Stimulated activated CD8-positive, alpha-beta memory T cell treated with anti-CD3 and anti-CD28 coated beads, Interleukin-12 subunit alpha, Interleukin-12 subunit beta, amount 100 ng/mL, for 4 hours (primary cell): ENCODE measurements around the gene SUGP2.
"Not testable (repeated sequence)": the region's sequence is repeated elsewhere in the genome, so short reads cannot be mapped to it uniquely, and the experiment has no call there.

ENCODE experiments used
- DNase-seq: peaks from one replicate; pipeline ENCODE4 v3.0.0-alpha.2; 2020; ENCODE audit warnings: low read depth

Gene SUGP2

DNA sequence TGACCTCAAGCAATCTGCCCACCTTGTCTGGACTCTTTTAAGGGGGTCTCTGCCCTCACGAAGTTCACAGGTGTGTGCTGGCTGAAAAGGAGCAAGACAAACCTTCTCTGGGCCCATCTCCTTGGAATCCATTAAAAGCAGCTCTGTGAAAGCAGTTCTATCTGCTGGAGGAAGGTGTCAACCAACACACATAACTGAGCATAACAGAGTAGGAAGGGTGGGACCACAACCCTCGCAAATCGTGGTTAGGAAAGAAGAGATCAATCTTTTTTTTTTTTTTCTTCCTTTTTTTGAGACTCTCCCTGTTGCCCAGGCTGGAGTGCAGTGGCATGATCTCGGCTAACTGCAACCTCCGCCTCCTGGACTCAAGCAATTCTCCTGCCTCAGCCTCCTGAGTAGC lies 1.4 kb downstream of the SUGP2 start:
- DNase-seq: no peak

DNA sequence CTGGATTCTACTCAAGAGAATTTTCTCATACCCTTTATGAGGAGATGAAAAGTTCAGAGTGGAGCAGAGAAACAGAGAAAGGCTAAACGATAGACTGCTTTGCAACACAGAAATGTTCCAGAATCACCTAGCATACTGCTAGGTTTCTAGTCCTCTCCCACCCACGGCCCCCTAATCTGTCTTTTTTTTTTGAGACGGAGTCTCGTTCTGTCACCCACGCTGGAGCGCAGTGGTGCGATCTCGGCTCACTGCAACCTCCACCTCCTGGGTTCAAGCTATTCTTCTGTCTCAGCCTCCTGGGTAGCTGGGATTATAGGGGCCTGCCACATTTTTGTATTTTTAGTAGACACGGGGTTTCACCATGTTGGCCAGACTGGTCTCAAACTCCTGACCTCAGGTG lies 4.8 kb downstream of the SUGP2 start:
- DNase-seq: no peak

DNA sequence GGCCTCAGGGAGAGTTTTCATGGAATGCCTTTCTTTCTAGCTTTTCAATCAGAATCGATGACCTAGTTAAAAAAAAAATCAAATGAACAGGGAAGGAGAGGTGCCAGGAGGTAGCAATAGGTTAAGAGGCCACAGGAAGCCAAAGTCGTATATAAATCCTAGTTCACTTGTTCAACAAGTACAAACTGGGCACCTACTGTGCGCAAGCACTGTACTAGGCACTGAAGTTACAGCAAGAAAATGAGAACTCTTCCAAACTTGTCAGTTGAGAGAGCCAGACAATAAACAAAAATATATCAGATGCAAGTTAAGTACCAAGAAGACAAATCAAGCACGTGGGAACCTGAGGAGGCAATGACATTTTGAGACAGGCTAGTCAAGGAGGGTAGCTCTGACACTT lies 6.1 kb downstream of the SUGP2 start:
- no peak for DNase-seq

DNA sequence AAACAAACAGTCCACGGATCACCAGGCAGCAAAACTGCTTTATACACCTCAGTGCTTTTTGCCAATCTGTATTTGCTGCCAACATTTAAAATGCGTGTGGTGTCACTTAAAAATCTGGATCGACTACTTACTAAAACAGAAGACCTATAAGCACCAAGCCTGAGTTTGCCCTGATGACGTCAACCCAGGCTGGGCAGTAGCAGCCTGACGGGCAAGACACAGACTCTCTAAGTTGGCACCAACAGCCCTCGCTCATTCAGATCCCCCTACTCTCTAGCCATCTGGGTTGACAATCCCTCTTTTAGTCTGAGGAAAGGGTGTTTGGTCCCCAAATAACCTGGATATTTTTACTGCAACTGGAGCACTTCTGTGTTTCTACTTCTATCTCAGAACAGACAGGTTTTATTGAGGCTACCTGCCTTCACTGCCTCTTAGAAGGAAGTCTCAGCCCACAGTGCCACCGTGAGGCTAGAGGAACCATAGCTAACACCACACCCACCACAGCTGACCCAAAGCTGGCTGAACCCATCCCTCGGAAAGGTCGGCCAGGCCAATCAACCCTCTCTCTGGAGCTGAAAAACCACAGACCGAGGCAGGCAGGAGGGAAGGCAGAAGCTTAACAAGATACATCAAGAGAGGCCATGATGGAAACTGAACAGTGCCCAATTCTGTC lies 6.9 kb downstream of the SUGP2 start:
- no peak for DNase-seq

DNA sequence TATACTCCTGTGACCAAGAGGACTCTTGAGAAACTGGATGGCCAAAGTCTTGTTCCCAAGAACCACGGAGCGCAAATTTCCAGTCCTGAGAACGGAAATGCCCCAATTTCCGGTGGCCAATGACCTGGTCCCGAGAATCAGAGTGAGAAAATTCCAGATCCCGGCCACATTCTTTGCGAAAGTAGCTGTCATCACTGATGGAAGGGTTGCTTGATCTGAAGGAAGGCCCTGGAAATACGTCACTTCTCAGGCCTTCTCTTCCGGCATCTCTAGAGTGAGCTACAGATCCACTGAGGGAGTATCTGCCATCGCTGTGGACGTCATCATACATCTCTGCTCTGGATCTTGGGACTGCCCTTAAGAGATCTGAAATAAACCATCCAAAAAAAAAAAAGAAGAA lies 7.5 kb downstream of the SUGP2 start:
- DNase-seq: no peak

DNA sequence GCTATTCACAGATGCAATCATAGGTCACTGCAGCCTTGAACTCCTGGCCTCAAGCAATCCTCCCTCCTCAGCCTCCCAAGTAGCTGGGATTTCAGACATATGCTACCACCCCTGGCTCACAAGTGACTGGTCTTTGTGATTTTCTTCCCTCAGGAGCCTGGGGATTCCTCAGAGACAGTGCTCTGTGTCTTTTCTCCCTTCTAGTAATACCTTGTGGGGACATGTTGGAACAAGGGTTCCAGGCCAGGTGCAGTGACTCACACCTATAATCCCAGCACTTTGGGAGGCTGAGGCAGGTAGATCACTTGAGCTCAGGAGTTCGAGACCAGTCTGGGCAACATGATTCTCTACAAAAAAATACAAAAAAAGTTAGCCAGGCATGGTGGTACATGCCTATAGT lies 9.9 kb downstream of the SUGP2 start:
- not testable (repeated sequence) for DNase-seq

DNA sequence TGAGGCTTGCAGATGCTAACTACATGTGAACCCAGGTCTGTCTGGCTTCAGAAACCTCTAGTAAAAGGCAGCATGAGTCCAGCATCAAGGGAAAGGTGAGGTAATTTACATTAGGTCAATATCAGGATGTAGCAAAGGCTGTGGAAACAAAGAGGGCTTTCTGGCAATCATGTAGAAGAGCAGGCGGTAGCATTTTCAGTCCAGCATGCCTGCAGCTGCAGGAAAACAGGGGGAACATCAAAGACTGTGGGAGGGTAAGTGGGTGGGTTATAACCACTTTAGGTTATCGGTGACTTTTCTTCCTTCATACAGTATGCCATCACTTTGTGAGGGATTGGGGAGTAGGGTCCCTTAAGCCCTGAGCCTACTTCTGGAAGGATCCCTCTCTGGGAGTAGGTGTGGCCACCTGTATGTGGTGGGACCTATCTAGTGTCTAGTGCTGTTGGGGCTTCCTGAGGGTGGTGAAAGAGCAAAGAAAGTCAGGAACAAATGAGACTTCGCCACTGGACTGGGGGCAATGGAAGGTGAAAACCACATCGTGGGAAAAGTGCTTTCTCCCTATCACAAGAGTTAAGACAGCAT lies 10.8 kb downstream of the SUGP2 start:
- DNase-seq: no peak

DNA sequence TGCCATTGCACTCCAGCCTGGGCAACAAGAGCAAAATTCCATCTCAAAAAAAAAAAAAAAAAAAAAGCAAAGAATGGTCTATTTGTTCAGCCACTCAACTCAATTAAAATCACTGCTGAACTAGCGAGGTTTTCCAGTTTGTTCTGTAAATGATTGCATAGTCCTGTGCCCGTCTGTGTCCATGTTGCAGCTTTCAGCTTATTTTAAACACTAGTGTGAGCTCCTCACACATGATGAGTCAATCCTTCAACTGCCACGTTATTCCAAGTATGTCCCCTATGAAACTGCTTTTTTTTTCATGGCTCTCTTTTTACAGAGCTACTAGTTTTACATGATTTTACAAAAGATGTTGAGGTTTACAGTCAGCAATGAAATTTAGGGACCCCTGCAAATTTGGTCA lies 12.2 kb downstream of the SUGP2 start:
- DNase-seq: no peak

DNA sequence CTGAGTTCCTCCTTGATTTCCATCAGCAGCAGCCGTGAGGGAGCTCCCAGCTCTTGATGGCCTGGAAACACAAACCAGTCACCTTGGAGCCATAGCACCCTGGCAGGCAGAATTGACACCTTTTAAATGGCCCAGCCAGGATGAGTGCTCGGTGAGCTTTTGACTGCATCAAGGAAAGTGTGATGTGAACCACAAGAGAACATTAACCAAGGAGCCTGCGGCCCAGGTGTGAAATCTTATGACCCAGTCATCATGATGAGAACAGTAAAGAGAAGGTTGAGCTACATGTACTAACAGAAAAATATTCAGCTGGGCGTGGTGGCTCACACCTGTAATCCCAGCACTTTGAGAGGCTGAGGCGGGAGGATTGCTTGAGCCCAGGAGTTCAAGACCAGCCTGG lies 22.8 kb downstream of the SUGP2 start:
- DNase-seq: no peak

DNA sequence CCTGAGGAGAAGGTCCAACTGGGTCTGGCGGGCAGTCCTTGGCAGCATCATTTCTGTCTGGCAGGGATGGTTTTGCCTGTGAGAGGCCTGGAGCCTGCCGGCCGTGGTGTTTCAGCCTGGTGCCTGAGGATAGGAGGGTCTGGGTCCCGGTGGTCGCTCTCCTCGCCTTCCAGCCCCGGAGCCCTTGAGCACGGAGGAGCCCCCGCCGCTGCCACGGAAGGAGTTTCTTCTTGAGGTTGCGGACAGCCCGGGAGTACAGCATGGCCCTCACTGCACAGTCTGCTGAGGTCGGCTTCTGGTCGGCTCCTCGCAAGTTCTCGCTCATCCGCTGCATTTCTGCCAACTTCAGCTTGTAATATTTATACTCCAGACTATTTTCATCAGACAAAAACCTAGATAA lies 23.4 kb downstream of the SUGP2 start:
- no peak for DNase-seq

DNA sequence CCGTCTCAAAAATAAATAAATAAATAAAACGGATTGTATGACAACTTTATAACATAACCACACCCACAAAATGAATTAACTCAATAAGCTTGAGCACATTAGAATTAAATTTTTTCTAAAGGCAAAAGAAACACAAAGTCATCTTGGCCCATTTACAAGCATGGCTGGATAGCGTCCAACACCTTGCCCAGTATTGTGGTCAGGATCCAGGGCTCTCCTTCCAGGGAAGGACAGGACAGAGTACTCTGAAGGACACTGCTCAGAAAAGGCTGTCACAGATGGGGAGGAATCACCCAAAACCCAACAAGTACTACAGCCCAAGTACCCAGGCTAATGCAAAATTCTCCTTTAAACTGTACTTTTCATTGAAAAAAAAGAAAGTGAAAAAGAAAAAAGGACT lies 27.1 kb downstream of the SUGP2 start:
- DNase-seq: no peak

DNA sequence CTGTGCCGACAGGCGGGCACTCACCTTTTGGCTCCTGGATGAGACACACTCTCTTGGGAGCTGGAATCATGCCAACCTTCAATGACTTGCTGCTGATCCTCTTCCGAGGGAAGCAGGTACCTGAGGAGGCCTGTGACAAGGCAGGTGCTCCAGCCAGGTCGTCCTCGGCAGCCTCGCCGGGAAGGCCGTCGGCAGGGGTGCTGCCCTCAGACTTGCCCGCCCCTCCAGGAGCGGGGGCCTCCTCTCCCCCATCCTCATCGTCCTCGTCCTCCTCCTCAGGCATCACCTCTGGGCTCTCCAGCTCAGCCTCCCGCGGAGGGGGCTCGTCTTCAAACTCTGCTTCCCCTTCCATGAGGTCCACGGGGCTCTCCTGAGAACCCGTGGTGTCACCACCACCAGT lies 29.2 kb downstream of the SUGP2 start:
- DNase-seq: no peak

DNA sequence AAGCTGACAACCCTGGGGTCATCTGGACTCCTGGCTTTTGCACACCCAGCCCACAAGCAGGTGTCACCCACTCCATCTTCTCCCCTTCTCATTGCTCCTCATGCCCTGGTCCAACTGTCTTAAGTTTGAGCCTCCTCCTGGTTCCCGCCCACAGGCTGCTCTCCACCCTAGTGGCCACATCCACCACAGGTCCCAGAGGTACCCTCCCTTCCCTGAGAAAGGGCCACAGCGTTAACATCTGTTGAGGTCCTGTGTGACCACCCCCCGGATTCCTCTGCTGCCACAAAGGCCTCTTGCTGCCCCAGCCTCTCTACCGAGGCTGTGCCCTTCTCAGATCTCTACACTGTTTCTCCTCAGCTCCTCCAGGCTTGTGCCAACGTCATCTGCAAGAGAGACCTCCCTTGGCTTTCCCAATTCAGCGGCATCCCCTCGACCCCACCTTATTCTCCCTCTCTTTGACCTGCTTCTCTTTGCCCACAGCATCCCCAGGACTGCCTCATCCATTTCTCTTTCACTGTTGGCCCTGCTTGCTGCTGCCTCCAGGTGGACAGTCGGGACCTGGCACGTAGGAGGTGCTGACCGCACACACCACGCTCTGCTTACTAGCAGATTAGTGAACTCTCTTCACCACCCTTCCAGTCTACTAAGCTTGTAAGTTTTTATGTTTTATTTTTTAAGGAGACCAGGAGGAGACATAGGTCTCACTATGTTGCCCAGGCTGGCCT lies 33.3 kb downstream of the SUGP2 start:
- DNase-seq: no peak

DNA sequence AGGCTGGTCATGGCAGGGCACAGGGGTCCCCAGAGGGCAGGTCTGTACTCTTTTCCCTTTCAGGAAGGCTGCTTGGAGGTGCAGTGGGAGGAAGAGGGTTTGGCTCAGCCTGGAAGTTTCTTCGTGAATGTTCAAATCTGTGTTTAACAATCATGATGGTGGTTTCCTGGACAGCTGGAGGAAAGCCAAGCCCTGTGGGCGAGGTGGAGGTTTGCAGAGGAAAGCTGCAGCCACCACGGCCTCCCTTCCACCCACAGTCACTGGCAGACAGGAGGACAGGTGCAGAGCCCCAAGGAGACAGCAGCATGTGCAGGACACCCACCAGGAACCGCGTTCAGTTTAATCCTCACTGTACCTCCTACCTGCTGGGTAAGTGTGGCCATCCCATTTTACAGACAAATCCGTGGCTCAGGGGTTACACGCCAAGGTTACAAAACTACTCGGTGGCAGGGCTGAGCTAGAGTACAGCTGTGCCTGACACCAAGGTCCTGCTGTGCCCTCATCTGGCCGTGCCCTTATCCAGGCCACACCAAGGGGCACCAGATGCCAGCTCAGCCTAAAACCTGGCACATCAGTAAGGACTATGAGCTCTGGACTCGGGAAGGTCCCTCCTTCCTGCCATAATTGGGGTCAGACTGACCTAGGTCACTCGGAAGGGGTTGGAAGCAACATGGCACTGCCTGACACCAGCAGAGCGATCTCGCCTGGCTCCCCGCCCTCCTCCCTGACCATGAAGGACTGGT lies 34.1 kb downstream of the SUGP2 start:
- no peak for DNase-seq

DNA sequence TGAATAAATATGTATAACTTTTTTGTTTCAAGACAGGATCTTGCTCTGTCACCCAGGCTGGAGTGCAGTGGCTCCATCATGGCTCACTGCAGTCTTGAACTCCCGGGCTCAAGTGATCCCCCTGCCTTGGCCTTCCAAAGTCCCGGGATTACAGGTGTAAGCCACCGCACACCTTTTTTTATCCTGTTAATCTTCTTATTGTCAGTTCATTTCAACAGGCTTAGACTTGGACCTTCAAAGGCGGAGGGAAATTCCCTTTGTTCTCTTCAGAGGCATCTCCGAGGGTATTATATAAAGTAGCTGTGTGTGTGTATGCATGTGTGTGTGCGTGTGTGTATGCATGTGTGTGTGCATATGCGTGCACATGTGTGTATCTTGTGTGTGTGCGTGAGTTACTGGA lies 35.0 kb downstream of the SUGP2 start:
- DNase-seq: no peak

DNA sequence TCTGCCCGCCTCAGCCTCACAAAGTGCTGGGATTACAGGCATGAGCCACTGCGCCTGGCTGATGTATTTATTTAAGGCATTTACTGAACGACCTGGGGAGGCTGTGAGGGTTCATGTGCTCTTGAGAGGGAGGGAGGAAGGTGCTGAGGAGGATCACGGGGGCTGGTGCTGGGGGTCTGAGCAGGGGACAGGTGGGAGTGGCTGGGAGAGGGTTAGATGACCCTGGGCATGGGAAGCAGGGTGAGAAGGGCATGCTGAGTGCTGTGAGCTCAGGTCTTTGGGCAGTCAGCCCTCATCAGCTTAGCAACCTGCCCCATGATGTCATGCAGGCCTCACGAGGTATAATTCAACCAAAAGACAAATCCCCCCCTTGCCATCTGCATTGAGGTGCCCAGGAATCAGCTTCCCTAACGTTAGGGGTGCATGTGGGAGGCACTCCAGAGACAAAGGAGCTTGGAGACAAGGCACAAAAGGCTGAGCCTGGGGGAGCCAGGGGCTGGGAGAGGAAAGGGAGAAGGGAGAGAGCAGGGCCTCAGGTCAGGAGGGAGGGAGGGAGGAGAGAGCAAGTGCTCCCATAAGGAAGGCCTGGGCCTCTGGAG lies 36.4 kb downstream of the SUGP2 start:
- no peak for DNase-seq

DNA sequence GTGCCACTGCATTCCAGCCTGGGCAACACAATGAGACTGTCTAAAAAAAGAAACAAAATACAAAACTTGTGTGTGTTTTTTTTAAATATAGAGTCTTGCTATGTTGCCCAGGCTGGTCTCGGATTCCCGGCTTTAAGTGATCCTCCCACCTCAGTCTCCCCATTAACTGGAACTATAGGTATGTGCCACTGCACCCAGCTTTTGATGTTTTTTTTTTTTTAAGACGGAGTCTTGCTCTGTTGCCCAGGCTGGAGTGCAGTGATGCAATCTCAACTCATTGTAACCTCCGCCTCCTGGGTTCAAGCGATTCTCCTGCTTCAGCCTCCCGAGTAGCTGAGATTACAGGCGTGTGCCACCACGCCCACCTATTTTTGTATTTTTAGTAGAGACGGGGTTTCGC lies 37.0 kb downstream of the SUGP2 start:
- no peak for DNase-seq

DNA sequence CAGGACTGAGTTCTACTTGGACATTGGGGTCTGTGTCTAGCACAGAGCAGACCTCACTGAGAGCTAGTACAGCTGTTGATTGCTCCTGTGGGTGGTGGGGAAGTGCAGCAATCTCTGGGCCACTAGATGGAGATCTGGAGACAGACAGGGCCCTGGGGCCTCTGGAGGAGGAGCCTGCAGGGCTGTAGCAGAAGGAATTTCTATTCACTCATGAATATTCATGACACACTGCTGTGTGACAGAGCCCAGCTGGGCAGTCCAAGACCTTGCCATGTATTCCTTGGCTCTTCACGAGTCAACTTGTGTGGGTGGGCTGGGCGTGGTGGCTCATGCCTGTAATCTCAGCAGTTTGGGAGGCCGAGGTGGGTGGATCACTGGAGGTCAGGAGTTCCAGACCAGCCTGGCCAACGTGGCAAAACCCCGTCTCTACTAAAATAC lies 37.5 kb downstream of the SUGP2 start:
- DNase-seq: no peak

DNA sequence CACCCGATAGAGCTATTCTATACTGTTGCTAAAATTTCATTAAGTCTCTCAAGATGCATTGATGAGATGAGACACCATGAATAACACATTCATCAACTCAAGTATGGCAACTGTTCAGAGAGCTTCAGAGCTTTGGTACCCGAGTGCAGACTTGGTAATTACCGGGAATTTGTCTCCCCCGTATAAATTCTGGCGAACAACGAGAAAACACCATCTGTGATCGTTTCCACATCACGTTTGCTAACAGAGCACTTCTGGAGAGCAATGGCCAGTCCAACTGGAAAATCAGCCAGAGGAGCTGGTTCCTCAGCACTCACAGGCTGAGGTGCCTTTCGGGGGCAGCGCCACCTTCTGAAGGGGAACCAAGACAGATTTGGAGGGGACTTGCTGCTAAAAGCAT lies 40.2 kb downstream of the SUGP2 start:
- DNase-seq: no peak

DNA sequence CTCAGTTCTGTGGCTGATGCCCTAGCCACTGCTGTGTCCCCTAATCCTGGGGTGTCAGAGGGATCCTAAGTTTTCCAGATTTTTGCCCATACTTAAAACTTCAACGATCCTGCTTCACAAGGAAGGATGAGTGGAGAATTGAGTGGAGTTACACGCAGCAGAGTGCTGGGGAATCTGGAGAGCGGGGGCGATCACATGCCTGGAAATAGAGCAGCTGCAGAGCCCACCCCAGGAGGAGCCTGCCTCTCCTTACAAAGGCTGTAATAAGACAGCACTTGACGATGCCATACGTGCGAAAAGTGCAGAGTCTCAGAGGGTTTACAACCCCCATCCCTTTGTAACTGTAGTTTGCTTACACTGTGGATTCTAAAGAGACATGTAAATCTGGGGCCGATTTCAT lies 40.6 kb downstream of the SUGP2 start:
- DNase-seq: no peak

DNA sequence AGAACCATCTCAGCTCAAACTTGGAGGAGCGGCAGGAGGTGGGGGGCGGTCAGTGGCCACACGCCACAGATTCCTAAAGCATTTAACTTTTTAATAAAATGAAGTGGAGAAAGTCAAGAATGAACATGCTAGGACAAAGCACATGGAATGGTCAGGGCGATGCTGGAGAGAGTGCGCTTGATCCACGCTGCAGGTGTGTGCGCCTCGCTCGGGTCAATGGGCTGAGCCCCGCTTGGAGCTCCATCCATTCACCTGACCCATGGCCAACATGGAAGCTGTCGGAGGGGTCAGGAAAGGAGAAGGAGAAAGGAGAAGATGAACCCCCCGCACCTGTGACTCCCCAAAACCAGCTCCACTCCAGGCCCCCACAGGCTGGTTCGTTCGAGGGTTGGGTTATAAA lies 41.8 kb downstream of the SUGP2 start:
- no peak for DNase-seq

DNA sequence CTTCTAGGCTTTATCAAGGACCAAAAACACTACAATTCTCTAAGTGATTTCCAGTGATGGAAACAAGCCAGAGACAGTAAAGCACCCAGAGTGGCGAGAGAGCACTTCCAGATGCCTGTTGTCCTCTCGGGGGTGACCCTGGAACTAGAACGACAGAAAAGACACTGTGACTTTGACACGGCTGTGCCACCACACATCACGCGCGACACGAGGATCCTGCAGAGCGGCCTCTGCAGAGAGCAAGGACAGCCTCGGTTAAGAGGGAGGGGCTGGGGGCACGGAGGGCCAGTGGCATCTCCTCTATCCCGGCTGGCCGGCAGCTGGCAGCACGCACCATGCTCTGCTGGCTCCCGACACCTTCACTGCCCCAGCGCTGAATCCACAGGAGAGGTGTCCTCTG lies 42.3 kb downstream of the SUGP2 start:
- DNase-seq: no peak
